Adipocyte (in vitro differentiated cells): ENCODE results near the gene NTRK3.
A peak's percentile ranks its signal among the peaks of the same experiment; 100 is the strongest.

Experiments used
- DNase-seq: peaks from one replicate; pipeline ENCODE4 v3.0.0-alpha.2; 2015; ENCODE audit warnings: low read depth
- H3K27me3 ChIP-seq: replicated peaks from 2 replicates; pipeline ENCODE4 v1.7.0; 2013; ENCODE audit warnings: mild to moderate bottlenecking, low read length, moderate library complexity; ENCODE audit not compliant: control insufficient read depth, insufficient read depth
- H3K36me3 ChIP-seq: 2 replicates; pipeline ENCODE4 v1.7.0; 2013; ENCODE audit warnings: low read length, mild to moderate bottlenecking, moderate library complexity; ENCODE audit not compliant: control insufficient read depth, insufficient read depth, severe bottlenecking
- H3K4me1 ChIP-seq: 2 replicates; pipeline ENCODE4 v1.7.0; 2013; ENCODE audit warnings: mild to moderate bottlenecking, low read length, moderate library complexity; ENCODE audit not compliant: control insufficient read depth, insufficient read depth
- H3K4me3 ChIP-seq: 2 replicates; pipeline ENCODE4 v1.7.0; 2013; ENCODE audit warnings: mild to moderate bottlenecking, low read length, moderate library complexity
- H3K9ac ChIP-seq: 2 replicates; pipeline ENCODE4 v1.7.0; 2013; ENCODE audit warnings: mild to moderate bottlenecking, low read length, moderate library complexity
- H3K9me3 ChIP-seq: 2 replicates; pipeline ENCODE4 v1.7.0; 2013; ENCODE audit warnings: mild to moderate bottlenecking, low read length, moderate library complexity; ENCODE audit not compliant: control insufficient read depth

The NTRK3 gene

GRCh38 chr15:88090481-88091011, 166.0 kb downstream of the NTRK3 start:
- Histone ChIP-seq H3K4me1 (peaks cover 4% of the 10 kb centered on the region), H3K36me3 (no peaks in the 10 kb centered on the region), H3K9me3 (no peaks in the 10 kb centered on the region), H3K9ac (no peak overlapping the region), H3K27me3 (peaks cover 34% of the 10 kb centered on the region), H3K4me3 (no peak overlapping the region)
- no peak for DNase-seq

DNA sequence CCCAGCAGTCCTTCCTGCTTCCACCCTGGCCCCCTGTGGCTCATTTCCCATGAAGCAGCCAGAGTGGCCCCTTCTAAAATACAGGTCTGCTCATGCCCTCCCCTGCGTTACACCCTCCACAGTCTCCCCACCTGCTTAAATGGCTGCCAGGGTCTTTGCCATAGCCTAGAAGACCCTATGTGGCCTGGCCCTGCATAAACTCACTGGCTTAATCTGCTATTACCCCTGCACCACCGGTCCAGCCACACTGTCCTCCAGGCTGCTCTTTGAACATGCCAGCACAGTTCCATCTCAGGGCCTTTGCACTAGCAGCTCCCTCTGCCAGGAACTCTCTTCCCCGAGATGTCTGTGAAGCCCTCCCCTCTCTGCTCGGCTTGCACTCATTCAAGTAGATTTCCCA, 166.8 kb downstream of the NTRK3 start:
- Histone ChIP-seq H3K36me3 (no peaks in the 10 kb centered on the region), H3K9ac (no peak overlapping the region), H3K9me3 (no peaks in the 10 kb centered on the region), H3K4me1 (peaks cover 4% of the 10 kb centered on the region), H3K27me3 (peaks cover 42% of the 10 kb centered on the region), H3K4me3 (no peak overlapping the region)
- DNase-seq, result no peak

- no peak for DNase-seq
- Histone ChIP-seq H3K36me3 (no peaks in the 10 kb centered on the region), H3K9me3 (no peaks in the 10 kb centered on the region), H3K4me3 (no peak overlapping the region), H3K4me1 (peaks cover 9% of the 10 kb centered on the region), H3K27me3 (peaks cover 45% of the 10 kb centered on the region), H3K9ac (no peak overlapping the region)
Measured at GRCh38 chr15:88089024-88089620, 167.4 kb downstream of the NTRK3 start.

GRCh38 chr15:88083811-88084760, 172.5 kb downstream of the NTRK3 start:
- peaks cover 20% of the 10 kb centered on the region for H3K4me1 ChIP-seq
- H3K36me3 ChIP-seq, result no peaks in the 10 kb centered on the region
- peak overlapping the region; percentile 58 for H3K4me3 ChIP-seq
- no peaks in the 10 kb centered on the region for H3K9me3 ChIP-seq
- DNase-seq, result peak; percentile 2
- peaks cover 35% of the 10 kb centered on the region for H3K27me3 ChIP-seq
- H3K9ac ChIP-seq, result peak overlapping the region; percentile 12

DNA sequence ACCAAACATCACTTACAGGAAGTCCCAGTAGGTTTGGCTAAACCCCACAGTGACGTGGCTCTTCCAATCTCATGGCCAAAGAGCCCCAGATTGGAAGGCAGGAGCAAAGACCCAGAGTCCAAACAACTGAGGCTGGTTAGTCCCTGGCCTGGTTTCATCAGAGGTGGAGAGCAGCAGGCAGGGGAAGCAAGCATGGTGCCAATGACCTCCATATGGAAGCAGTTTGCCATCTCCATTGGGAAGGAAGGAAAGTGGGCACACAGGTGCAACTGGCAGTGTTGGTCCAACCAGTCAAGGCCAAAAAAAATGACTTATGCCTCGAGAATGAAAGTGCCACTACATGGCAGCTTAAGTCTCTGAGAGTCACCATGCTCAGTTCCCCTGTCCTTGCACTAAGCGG, 175.9 kb downstream of the NTRK3 start:
- Histone ChIP-seq H3K27me3 (peaks cover 31% of the 10 kb centered on the region), H3K36me3 (no peaks in the 10 kb centered on the region), H3K9ac (no peak overlapping the region), H3K4me3 (no peak overlapping the region), H3K9me3 (no peaks in the 10 kb centered on the region), H3K4me1 (peaks cover 20% of the 10 kb centered on the region)
- no peak for DNase-seq

GRCh38 chr15:88077296-88078020, 179.1 kb downstream of the NTRK3 start:
- no peaks in the 10 kb centered on the region for H3K36me3 ChIP-seq
- H3K9me3 ChIP-seq, result no peaks in the 10 kb centered on the region
- H3K27me3 ChIP-seq, result peaks cover 26% of the 10 kb centered on the region
- no peak overlapping the region for H3K4me3 ChIP-seq
- no peaks in the 10 kb centered on the region for H3K4me1 ChIP-seq
- DNase-seq, result no peak
- no peak overlapping the region for H3K9ac ChIP-seq

- no peaks in the 10 kb centered on the region for H3K36me3 ChIP-seq
- no peaks in the 10 kb centered on the region for H3K9me3 ChIP-seq
- no peaks in the 10 kb centered on the region for H3K4me1 ChIP-seq
- H3K9ac ChIP-seq, result no peak overlapping the region
- DNase-seq, result no peak
- H3K27me3 ChIP-seq, result peaks cover 26% of the 10 kb centered on the region
- H3K4me3 ChIP-seq, result no peak overlapping the region
Measured at GRCh38 chr15:88076328-88076727, 180.2 kb downstream of the NTRK3 start.

DNA sequence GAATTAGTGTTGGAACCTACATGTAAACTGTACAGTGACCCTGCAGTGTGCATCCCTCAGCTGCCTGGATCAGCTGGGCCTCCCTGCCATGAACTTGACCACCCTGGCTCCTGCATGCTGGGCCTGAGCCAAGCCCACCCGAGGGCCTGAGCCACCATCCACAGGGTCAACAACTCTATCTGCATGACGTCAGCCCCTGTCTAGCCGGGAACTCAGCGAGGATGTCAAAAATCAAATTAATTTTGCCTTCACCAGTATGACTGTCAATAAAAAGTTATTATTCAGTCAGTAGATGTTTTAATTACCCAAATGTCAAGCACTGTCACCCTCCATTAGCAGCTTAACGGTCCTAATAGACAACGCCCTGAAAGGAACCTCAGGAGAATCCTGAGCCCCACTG, 181.4 kb downstream of the NTRK3 start:
- Histone ChIP-seq H3K9me3 (no peaks in the 10 kb centered on the region), H3K4me3 (no peak overlapping the region), H3K9ac (no peak overlapping the region), H3K4me1 (no peaks in the 10 kb centered on the region), H3K36me3 (no peaks in the 10 kb centered on the region), H3K27me3 (peaks cover 19% of the 10 kb centered on the region)
- no peak for DNase-seq

DNA sequence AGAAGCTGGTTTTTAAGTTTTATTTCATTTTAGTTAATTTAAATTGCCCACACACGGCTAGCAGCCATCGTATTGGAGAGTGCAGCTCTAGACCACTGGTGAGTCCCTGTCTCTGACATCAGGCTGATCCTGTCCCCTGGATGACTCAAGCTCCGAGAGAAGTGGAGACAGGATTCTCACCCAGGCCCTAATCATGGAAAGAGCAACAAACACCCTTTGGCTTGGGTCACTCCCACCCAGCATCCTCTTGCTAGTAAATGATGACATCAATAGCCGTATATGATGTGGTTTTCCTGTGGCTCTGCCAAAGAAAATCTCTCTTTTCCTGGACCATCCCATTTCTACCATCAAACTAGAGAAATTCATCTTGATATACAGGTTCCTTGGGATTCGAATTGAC, 182.2 kb downstream of the NTRK3 start:
- Histone ChIP-seq H3K36me3 (no peaks in the 10 kb centered on the region), H3K4me3 (no peak overlapping the region), H3K4me1 (no peaks in the 10 kb centered on the region)

GRCh38 chr15:88073391-88073691, 183.2 kb downstream of the NTRK3 start:
- H3K9ac ChIP-seq, result no peak overlapping the region
- no peaks in the 10 kb centered on the region for H3K9me3 ChIP-seq
- H3K36me3 ChIP-seq, result no peaks in the 10 kb centered on the region
- H3K4me3 ChIP-seq, result no peak overlapping the region
- DNase-seq, result no peak
- no peaks in the 10 kb centered on the region for H3K4me1 ChIP-seq
- peaks cover 17% of the 10 kb centered on the region for H3K27me3 ChIP-seq

More for the DNA sequence above, 182.2 kb downstream of the NTRK3 start:
- Histone ChIP-seq H3K9me3 (no peaks in the 10 kb centered on the region), H3K27me3 (peaks cover 22% of the 10 kb centered on the region), H3K9ac (no peak overlapping the region)
- DNase-seq, result no peak
